ENCODE results near the gene JAZF1. TPM values are rescaled to one million over a fixed set of nuclear protein-coding genes. Genes with fewer than 3 reads are reported as not detected.

Gene JAZF1
- total and polyA plus RNA-seq, 2 donors (not counting 1 experiment from before 2014, with no cell fraction given), result 14.0 to 38.6 TPM

- H3K4me1 Mint-ChIP-seq, result peaks cover 67% of the 10 kb centered on the region
- WGBS (ENCODE audit: insufficient coverage), result 38% methylated on average over 1 of the region's 7 CpGs
These were observed 259.3 kb downstream of the JAZF1 start for GRCh38 chr7:27921081-27921836.

More at GRCh38 chr7:27921081-27921836, 259.3 kb downstream of the JAZF1 start:
- Histone ChIP-seq H3K9me3 (ENCODE audit: control extremely low read depth in 1 of 3, control insufficient read depth in 2 of 3, insufficient read depth in 1 of 3, low read length in 2 of 3) (no peaks in the 10 kb centered on the region), H3K4me2 (replicated peaks; ENCODE audit: low read depth, low read length, poor library complexity, severe bottlenecking) (peak overlapping the region; percentile 3), H3K4me3 (ENCODE audit: control extremely low read depth in 1 of 5, extremely low read depth in 1 of 5, insufficient read depth in 1 of 5, low read depth in 2 of 5, low read length in 4 of 5) (no peak overlapping the region), H2AFZ (ENCODE audit: insufficient read depth, low read depth, low read length, poor library complexity, severe bottlenecking) (no peak overlapping the region), H3K4me1 (ENCODE audit: control insufficient read depth in 2 of 2, insufficient read depth in 2 of 2, low read length in 2 of 2) (peaks cover 35 to 39% of the 10 kb centered on the region in 2 donors), H3K36me3 (replicated peaks in 1 of 2; ENCODE audit: control extremely low read depth in 1 of 2, control insufficient read depth in 1 of 2, extremely low read depth in 1 of 2, insufficient read depth in 2 of 2, low read length in 1 of 2) (no peaks in the 10 kb centered on the region), H3K27ac (ENCODE audit: low read length in 2 of 2) (no peak overlapping the region), H4K20me1 (ENCODE audit: control insufficient read depth, insufficient read depth, low read length, poor library complexity, severe bottlenecking) (peaks cover 69% of the 10 kb centered on the region), H3K9ac (ENCODE audit: low read length) (no peak overlapping the region), H3K27me3 (replicated peaks in 1 of 4; ENCODE audit: control extremely low read depth in 1 of 4, control insufficient read depth in 3 of 4, insufficient read depth in 4 of 4, low read length in 3 of 4) (no peaks in the 10 kb centered on the region), H3K79me2 (ENCODE audit: control insufficient read depth, insufficient read depth, low read length) (peaks cover 60% of the 10 kb centered on the region)
- no peaks in the 10 kb centered on the region for H3K9me3 Mint-ChIP-seq (ENCODE audit: insufficient read depth)
- ChIA-PET CTCF (interaction anchor here (0.5 to 7.0 kb wide), 27 partner anchors 10 to 727 kb away, joined by 3 to 51 read pairs (median 5); partner anchors contain the start of gene HIBADH), POLR2A (no interaction called here)
- intact Hi-C loops (cut with micrococcal nuclease), result loop anchor here (1.0 to 10.0 kb wide), 8 partner anchors 69 to 770 kb away; partner anchors contain the start of gene HIBADH
- no peak overlapping the region for H3K4me3 Mint-ChIP-seq
- TF ChIP-seq CTCF (IDR thresholded peaks at IDR 0.05), result peak; percentile 71
- TF ChIP-seq EZH2 (IDR thresholded peaks at IDR 0.05; ENCODE audit: borderline replicate concordance, insufficient read depth, low read depth, low read length, poor library complexity, severe bottlenecking), result no peak
- peak; percentile 60 for ATAC-seq (ENCODE audit: low read depth)
- no peaks in the 10 kb centered on the region for H3K27me3 Mint-ChIP-seq
- H3K27ac Mint-ChIP-seq, result no peak overlapping the region
- DNase-seq, result peak; percentile 68

Data from B cell (primary cell).